Measurements from ENCODE around the gene SMARCA4.

The SMARCA4 gene

DNA sequence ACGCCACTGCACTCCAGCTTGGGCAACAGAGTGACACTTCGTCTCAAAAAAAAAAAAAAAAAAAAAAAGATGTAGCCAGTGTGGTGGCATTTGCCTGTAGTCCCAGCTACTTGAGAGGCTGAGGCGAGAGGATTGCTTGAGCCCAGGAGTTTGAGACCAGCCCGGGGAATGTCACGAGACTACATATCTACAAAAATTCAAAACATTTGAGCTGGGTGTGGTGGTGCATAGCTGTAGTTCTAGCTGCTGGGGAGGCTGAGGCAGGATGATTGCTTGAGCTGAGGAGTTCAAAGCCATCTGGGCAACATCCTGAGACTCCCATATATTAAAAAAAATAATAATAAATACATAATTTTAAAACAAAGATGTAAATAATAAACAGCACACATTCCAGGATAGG lies 46.6 kb downstream of the SMARCA4 start:
- DNase-seq = no peak

DNA sequence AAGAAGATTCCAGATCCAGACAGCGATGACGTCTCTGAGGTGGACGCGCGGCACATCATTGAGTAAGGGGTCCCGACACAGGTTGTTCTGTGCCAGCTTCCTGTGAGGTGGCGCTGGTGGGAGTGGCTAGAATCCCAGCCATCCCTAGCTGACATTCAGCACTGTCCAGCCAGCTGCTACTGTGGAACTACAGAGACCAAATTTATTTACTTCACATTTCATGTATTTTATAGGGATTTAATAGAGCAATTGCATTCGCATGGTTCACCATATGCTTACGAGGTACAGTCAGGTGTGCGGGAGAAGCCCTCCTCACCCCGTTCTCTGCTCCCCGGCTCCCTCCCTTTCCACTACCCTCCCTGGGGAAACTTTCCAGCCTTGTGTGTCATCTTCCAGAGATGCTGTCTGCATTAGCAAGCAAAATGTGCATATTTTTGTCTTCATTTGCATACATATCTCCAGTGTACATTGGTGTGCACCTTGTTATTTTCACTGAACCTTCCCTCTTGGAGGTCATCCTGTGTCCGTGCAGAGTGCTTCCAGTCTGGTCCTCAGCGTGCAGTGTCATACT lies 47.2 kb downstream of the SMARCA4 start:
- no peak for DNase-seq

- DNase-seq = no peak
Measured at GRCh38 chr19:11010041-11010440, 49.2 kb downstream of the SMARCA4 start.

- DNase-seq = no peak
Measured at GRCh38 chr19:11012507-11012906, 51.7 kb downstream of the SMARCA4 start.

DNA sequence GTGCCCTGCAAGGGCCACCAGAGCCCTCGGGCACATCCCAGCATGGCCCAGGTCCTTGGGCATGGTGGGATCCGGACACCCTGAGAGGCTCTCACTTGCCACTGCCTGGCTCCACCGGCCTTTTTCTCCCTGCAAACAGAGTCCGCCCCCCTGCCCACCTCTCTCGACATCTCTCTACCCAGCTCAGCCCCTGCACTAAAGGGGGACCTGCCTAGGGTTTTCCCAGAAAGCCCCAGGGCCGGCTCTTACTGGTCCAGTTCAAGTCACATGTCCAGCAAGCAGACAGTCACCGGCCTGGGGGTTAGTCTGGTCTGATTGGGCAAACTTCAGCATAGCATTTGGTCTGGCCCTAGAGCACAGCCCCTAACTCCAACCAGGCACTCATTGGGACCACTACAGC lies 52.9 kb downstream of the SMARCA4 start:
- DNase-seq = no peak

DNA sequence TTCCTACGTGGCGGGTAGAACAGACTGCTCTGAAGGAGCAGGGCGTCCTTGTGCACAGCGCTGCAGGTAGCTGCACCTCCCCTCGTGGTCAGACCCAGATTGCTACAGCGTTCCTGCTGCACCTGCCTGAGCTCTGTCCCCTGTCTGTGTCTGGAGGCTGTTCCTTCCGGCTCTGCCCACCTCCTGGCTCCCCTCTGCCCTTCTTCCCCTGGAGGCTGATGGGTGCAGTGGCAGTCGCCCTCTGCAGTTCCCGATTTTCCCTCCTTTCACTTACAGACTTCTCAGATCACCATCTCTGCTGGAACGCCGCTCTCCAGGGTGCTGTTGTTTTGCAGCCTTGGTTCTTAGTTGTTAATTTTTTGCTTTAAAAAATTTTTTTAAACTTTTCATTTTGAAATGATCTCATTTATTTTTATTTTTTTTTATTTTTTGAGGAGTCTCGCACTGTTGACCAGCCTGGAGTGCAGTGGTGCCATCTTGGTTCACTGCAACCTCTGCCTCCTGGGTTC lies 53.6 kb downstream of the SMARCA4 start:
- no peak for DNase-seq

- no peak for DNase-seq
Measured at GRCh38 chr19:11016631-11017030, 55.8 kb downstream of the SMARCA4 start.

GRCh38 chr19:11017275-11018035 lies 56.6 kb downstream of the SMARCA4 start:
- DNase-seq = no peak

DNA sequence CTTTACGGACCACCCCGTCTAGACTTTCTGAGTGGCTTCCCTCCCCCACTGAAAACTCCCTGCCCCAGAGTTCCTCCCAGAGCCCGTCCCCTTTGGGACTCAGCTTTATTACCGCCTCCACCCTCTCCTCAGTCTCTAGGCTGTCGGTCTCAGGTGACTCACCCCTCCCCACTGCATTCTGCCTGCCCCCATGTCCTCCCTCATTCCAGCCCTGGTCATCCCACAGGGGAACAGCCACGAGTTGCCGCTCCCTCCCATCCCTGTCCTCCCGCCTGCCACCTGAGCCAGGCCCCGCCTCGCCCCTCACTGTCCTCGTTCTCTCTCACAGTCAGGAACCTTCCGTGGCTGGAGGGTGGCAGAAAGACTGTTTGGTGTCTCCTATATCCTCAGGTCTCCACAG lies 57.3 kb downstream of the SMARCA4 start:
- DNase-seq = no peak

- no peak for DNase-seq
Measured at GRCh38 chr19:11018763-11019162, 57.9 kb downstream of the SMARCA4 start.

GRCh38 chr19:11019262-11019661 lies 58.4 kb downstream of the SMARCA4 start:
- no peak for DNase-seq

GRCh38 chr19:11019824-11020223 lies 59.0 kb downstream of the SMARCA4 start:
- DNase-seq = no peak

- no peak for DNase-seq
Measured at GRCh38 chr19:11020423-11020822, 59.6 kb downstream of the SMARCA4 start.

GRCh38 chr19:11020982-11021759 lies 60.3 kb downstream of the SMARCA4 start:
- no peak for DNase-seq

DNA sequence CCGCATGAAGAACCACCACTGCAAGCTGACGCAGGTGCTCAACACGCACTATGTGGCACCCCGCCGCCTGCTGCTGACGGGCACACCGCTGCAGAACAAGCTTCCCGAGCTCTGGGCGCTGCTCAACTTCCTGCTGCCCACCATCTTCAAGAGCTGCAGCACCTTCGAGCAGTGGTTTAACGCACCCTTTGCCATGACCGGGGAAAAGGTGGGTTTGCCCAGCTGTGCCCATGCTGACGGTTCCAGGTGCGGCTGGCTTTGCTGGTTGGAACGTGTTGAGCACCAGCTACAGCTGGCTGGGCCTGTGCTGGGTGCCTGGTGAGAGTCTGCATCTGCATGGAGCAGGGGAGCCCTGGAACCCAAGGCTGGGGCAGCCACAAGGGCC lies 60.9 kb downstream of the SMARCA4 start:
- no peak for DNase-seq

- no peak for DNase-seq
Measured at GRCh38 chr19:11023016-11023415, 62.2 kb downstream of the SMARCA4 start.

- no peak for DNase-seq
Measured at GRCh38 chr19:11023710-11024109, 62.9 kb downstream of the SMARCA4 start.

DNA sequence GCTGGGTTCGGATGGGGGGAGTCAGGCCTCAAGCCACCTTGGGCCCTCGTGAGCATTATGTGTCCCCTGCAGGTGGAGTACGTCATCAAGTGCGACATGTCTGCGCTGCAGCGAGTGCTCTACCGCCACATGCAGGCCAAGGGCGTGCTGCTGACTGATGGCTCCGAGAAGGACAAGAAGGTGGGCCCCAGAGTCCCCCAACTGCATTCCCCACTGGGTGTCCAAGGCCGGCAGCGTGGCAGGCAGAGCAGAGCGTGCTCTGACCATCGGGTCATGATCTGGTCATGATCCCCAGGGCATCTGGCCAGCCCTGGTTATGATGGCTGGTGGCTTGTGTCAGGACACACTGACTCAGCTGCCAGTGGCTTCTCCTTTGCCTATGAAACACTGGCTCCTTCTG lies 63.4 kb downstream of the SMARCA4 start:
- no peak for DNase-seq

DNA sequence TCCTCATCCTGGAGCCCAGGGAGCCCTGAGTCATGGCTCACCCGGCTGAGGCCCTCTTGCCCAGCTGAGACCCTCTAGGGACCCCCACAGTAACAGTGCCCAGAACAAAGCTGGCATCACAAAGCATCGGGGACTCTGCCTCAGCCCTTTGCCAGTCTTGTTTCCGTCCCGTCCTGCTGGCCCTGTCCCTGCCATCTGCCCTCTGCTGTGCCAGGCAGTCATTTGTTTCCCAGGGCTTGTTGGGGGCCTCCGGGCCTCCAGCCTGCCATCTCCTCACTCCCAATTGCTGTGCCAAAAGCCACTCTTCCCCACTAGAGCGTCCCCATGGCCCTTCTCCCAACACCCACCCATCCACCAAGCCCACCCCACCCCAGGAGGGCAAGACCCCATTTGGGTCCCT lies 64.2 kb downstream of the SMARCA4 start:
- DNase-seq = no peak

- no peak for DNase-seq
Measured at GRCh38 chr19:11025445-11025844, 64.6 kb downstream of the SMARCA4 start.

GRCh38 chr19:11025997-11026396 lies 65.2 kb downstream of the SMARCA4 start:
- no peak for DNase-seq

- no peak for DNase-seq
Measured at GRCh38 chr19:11027381-11027780, 66.6 kb downstream of the SMARCA4 start.

All from amygdala (tissue), 56 donors.